Nephron (organoid): Measurements from ENCODE around the gene PARK7.
"Not testable (repeated sequence)": the region's sequence is repeated elsewhere in the genome, so short reads cannot be mapped to it uniquely, and the experiment has no call there.

Source experiments
- H3K27ac Mint-ChIP-seq, 3 experiments: 2 replicates each; pipeline ENCODE4 v1.8.0; 2020; ENCODE audit warnings: mixed read lengths in 3 of 3, mild to moderate bottlenecking in 2 of 3, moderate library complexity in 1 of 3
- H3K27me3 Mint-ChIP-seq: 2 replicates; pipeline ENCODE4 v1.8.0; 2021; ENCODE audit warnings: low read depth, mild to moderate bottlenecking, moderate library complexity, mixed read lengths
- H3K36me3 Mint-ChIP-seq: 2 replicates; pipeline ENCODE4 v1.8.0; 2020; ENCODE audit warnings: low read depth, mixed read lengths
- H3K4me1 Mint-ChIP-seq: 2 replicates; pipeline ENCODE4 v1.8.0; 2020; ENCODE audit warnings: mixed read lengths
- H3K4me3 Mint-ChIP-seq, 3 experiments: 2 replicates each; pipeline ENCODE4 v1.8.0; 2020; ENCODE audit warnings: mild to moderate bottlenecking in 3 of 3, mixed read lengths in 3 of 3, moderate library complexity in 2 of 3
- H3K9me3 Mint-ChIP-seq: 2 replicates; pipeline ENCODE4 v1.8.0; 2020; ENCODE audit warnings: mixed read lengths
- CTCF ChIP-seq, 3 experiments: fragments of 200-600 bp; sonication (generic); IDR thresholded peaks; one replicate each; pipeline ENCODE4 v1.5.0; 2021; ENCODE audit warnings: antibody characterized with exemption in 3 of 3; ENCODE audit not compliant: unreplicated experiment in 3 of 3

Gene PARK7

GRCh38 chr1:7919880-7920279 lies 41.6 kb upstream of the PARK7 start:
- Mint-ChIP-seq H3K4me1 (no peaks in the 10 kb centered on the region), H3K9me3 (no peaks in the 10 kb centered on the region)
- TF ChIP-seq CTCF (IDR thresholded peaks at IDR 0.05; ENCODE audit: unreplicated experiment in 3 of 3), result no peak

GRCh38 chr1:7921796-7922195 lies 39.7 kb upstream of the PARK7 start:
- TF ChIP-seq CTCF (IDR thresholded peaks at IDR 0.05; ENCODE audit: unreplicated experiment in 3 of 3), result no peak
- Mint-ChIP-seq H3K27ac (no peak overlapping the region), H3K27me3 (peaks cover 14% of the 10 kb centered on the region), H3K4me3 (no peak overlapping the region), H3K36me3 (no peaks in the 10 kb centered on the region), H3K4me1 (no peaks in the 10 kb centered on the region), H3K9me3 (no peaks in the 10 kb centered on the region)

More at GRCh38 chr1:7919880-7920279, 41.6 kb upstream of the PARK7 start:
- Mint-ChIP-seq H3K27me3 (no peaks in the 10 kb centered on the region), H3K4me3 (no peak overlapping the region), H3K36me3 (no peaks in the 10 kb centered on the region), H3K27ac (no peak overlapping the region)

GRCh38 chr1:7922301-7922700 lies 39.2 kb upstream of the PARK7 start:
- Mint-ChIP-seq H3K27me3 (peaks cover 19% of the 10 kb centered on the region), H3K36me3 (no peaks in the 10 kb centered on the region), H3K9me3 (no peaks in the 10 kb centered on the region), H3K27ac (no peak overlapping the region), H3K4me1 (no peaks in the 10 kb centered on the region), H3K4me3 (no peak overlapping the region)
- TF ChIP-seq CTCF (IDR thresholded peaks at IDR 0.05; ENCODE audit: unreplicated experiment in 3 of 3), result no peak

GRCh38 chr1:7927061-7927460 lies 34.5 kb upstream of the PARK7 start:
- not testable (repeated sequence) for H3K36me3 Mint-ChIP-seq, H3K4me1 Mint-ChIP-seq, H3K9me3 Mint-ChIP-seq, H3K27ac Mint-ChIP-seq, H3K4me3 Mint-ChIP-seq
- peaks cover 34% of the 10 kb centered on the region for H3K27me3 Mint-ChIP-seq

GRCh38 chr1:7928247-7928646 lies 33.3 kb upstream of the PARK7 start:
- Mint-ChIP-seq H3K9me3 (no peaks in the 10 kb centered on the region), H3K4me1 (no peaks in the 10 kb centered on the region), H3K27me3 (peaks cover 34% of the 10 kb centered on the region), H3K4me3 (no peak overlapping the region), H3K36me3 (no peaks in the 10 kb centered on the region), H3K27ac (no peak overlapping the region)
- no peak for TF ChIP-seq CTCF (IDR thresholded peaks at IDR 0.05; ENCODE audit: unreplicated experiment in 3 of 3)

GRCh38 chr1:7929637-7930036 lies 31.9 kb upstream of the PARK7 start:
- Mint-ChIP-seq H3K4me3 (no peak overlapping the region), H3K4me1 (no peaks in the 10 kb centered on the region), H3K36me3 (no peaks in the 10 kb centered on the region), H3K27me3 (peaks cover 34% of the 10 kb centered on the region), H3K9me3 (no peaks in the 10 kb centered on the region), H3K27ac (no peak overlapping the region)
- no peak for TF ChIP-seq CTCF (IDR thresholded peaks at IDR 0.05; ENCODE audit: unreplicated experiment in 3 of 3)
